HepG2 (cell line): ENCODE results near the gene TLE2.

ENCODE experiments used
- KDM1A ChIP-seq: IDR thresholded peaks from 2 replicates; pipeline ENCODE4 v1.6.1; 2016; ENCODE audit warnings: missing compliant biosample characterization
- PHF21A ChIP-seq: sonication (generic); formaldehyde crosslinking; IDR thresholded peaks from 2 replicates; pipeline ENCODE4 v1.5.0; 2020; ENCODE audit warnings: mild to moderate bottlenecking, missing genetic modification reagents
- SMARCE1 ChIP-seq: fragments of 450-650 bp; IDR thresholded peaks from 2 replicates; pipeline ENCODE4 v1.6.1; 2017; ENCODE audit warnings: borderline replicate concordance
- SOX5 ChIP-seq: IDR thresholded peaks from 2 replicates; pipeline ENCODE4 v1.6.1; 2016; ENCODE audit warnings: borderline replicate concordance
- TCF7L2 ChIP-seq: IDR thresholded peaks from 2 replicates; pipeline ENCODE4 v1.6.1; 2011; ENCODE audit warnings: mild to moderate bottlenecking, low read depth, low read length, moderate library complexity

DNA sequence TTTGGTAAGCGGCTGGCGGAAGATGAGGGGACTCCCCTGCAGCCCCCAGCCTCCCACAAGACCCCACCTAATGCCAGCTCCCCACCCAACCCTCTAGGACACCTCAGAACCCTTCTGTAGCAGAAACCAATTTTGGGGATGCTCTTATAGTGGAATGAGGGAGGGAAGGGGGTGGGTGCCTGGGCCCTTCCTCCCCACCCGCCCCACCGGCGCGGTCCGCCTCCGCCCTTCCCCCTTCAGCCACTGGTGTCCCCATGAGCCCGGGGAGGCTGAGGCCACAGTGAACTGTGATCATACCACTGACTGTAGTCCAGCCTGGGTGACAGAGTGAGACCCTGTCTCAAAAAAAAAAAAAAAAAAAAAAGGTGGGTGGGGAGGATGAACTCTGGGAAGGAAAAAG, 35.5 kb downstream of the TLE2 start:
- no peak for TF ChIP-seq KDM1A (CRISPR knock-in tag)
- no peak for TF ChIP-seq TCF7L2
- TF ChIP-seq PHF21A = no peak
- TF ChIP-seq SOX5 (CRISPR knock-in tag) = no peak
- no peak for TF ChIP-seq SMARCE1
